HuH-7 (cell line): Measurements from ENCODE around the gene CDK10.
"Not testable (repeated sequence)": the region's sequence is repeated elsewhere in the genome, so short reads cannot be mapped to it uniquely, and the experiment has no call there.

Source experiments
- DNase-seq: peaks from one replicate; pipeline ENCODE4 v3.0.0; 2011; ENCODE audit warnings: low spot score

CDK10 gene

GRCh38 chr16:89686520-89687091, at the start of gene CDK10:
TSS of gene CDK10 (plus strand) at chr16:89686689. CDS start at chr16:89686711, 22 bp downstream.
- peak; percentile 99 for DNase-seq

- DNase-seq = no peak
Measured at GRCh38 chr16:89637379-89637778, 49.1 kb upstream of the CDK10 start.

- no peak for DNase-seq
Measured at GRCh38 chr16:89638455-89638854, 48.0 kb upstream of the CDK10 start.

GRCh38 chr16:89639385-89639784, 47.1 kb upstream of the CDK10 start:
- DNase-seq = no peak

- DNase-seq = no peak
Measured at GRCh38 chr16:89641458-89642119, 44.9 kb upstream of the CDK10 start.

GRCh38 chr16:89642574-89642973, 43.9 kb upstream of the CDK10 start:
- no peak for DNase-seq

- no peak for DNase-seq
Measured at GRCh38 chr16:89643769-89644300, 42.7 kb upstream of the CDK10 start.

- DNase-seq = no peak
Measured at GRCh38 chr16:89645122-89645521, 41.4 kb upstream of the CDK10 start.

- DNase-seq = no peak
Measured at GRCh38 chr16:89646270-89646669, 40.2 kb upstream of the CDK10 start.

- no peak for DNase-seq
Measured at GRCh38 chr16:89646906-89647305, 39.6 kb upstream of the CDK10 start.

GRCh38 chr16:89651584-89651983, 34.9 kb upstream of the CDK10 start:
- no peak for DNase-seq

GRCh38 chr16:89653656-89654295, 32.7 kb upstream of the CDK10 start:
- DNase-seq = no peak

GRCh38 chr16:89655062-89655643, 31.3 kb upstream of the CDK10 start:
- DNase-seq = no peak

GRCh38 chr16:89656435-89657121, 29.9 kb upstream of the CDK10 start:
- no peak for DNase-seq

GRCh38 chr16:89657442-89658220, 28.9 kb upstream of the CDK10 start, which contains the start of the genes CHMP1A and SPATA33:
TSS of gene CHMP1A (minus strand) at chr16:89657708. CDS start at chr16:89657588, 120 bp downstream.
TSS of gene SPATA33 (plus strand) at chr16:89657836. CDS start at chr16:89657912, 76 bp downstream.
- DNase-seq = peak; percentile 99

- DNase-seq = peak; percentile 71
Measured at GRCh38 chr16:89658221-89658879, 28.1 kb upstream of the CDK10 start.

- no peak for DNase-seq
Measured at GRCh38 chr16:89660146-89660545, 26.3 kb upstream of the CDK10 start.

GRCh38 chr16:89661215-89661614, 25.3 kb upstream of the CDK10 start:
- no peak for DNase-seq

- not testable (repeated sequence) for DNase-seq
Measured at GRCh38 chr16:89664238-89664637, 22.3 kb upstream of the CDK10 start.

GRCh38 chr16:89667000-89667399, 19.5 kb upstream of the CDK10 start:
- not testable (repeated sequence) for DNase-seq

- no peak for DNase-seq
Measured at GRCh38 chr16:89667633-89668032, 18.9 kb upstream of the CDK10 start.
